CD4-positive, alpha-beta T cell treated with Interleukin-10 for 1 hour (primary cell): Measurements from ENCODE around the gene GNAL.

Experiments
- DNase-seq: peaks from one replicate; pipeline ENCODE4 v3.0.0-alpha.2; 2020

GNAL gene

DNA sequence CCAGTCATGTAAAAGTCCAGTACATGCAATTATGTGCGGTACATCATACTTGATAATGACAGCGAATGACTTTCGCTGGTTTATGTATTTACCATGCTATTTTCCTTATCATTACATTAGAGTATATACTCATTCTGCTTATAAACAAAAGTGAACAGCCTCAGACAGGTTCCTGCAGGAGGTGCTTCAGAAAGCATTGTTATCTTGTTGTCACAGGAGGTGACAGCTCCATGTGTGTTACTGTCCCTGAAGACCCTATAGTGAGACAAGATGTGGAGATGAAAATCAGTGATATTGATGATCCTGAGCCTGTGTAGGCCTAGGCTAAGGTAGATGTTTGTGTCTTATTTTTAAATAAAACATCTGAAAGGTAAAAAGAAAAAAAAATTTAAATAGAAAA, 234.4 kb downstream of the GNAL start:
- no peak for DNase-seq

DNA sequence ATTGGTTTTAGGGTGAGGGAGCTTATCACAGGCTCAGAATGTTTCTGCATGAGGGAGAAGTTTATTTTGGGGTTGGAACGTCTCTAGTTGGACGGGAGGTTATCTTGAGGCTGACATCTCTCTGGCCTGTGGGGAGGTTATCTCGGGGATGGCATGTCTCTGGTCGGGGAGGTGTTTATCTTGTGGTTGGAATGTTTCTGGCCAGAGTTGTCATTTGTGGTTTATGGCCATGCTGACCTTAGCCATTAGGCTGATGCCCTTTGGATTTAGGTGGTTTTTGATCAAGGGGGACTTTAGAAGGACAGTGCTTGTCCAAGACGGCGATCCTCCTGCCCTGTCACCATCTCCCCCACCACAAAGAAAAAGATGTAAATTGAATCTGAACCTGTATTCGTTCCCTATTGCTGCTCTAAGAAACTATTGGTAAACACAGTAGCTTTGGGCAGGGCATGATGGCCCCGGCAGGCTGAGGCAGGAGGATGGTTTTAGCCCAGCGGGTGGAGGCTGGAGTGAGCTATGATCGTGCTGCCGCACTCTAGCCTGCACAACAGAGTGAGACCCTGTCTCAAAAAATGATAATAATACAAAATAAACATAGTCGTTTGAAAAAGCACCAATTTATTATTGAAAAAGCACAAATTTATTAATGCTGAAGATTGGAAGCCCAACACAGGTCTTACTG, 236.9 kb downstream of the GNAL start:
- no peak for DNase-seq

DNA sequence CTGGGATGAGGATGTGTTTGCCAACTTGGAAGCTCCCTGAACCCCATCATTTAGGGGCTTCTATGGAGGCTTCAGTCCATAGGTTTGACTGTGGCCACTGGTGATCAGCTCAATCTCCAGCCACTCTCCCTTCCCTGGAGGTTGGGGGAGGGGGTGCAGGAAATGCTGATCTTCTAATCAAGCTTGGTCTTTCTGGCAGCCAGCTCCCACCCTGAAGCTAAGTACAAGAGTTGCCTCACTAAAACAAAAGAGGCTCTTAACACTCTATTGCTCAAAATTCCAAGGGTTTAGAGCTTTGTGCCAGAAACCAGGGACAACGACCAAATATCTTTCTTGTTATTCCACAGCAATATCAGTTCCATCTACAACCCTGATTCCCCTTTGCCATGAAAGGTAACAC, 238.4 kb downstream of the GNAL start:
- no peak for DNase-seq

DNA sequence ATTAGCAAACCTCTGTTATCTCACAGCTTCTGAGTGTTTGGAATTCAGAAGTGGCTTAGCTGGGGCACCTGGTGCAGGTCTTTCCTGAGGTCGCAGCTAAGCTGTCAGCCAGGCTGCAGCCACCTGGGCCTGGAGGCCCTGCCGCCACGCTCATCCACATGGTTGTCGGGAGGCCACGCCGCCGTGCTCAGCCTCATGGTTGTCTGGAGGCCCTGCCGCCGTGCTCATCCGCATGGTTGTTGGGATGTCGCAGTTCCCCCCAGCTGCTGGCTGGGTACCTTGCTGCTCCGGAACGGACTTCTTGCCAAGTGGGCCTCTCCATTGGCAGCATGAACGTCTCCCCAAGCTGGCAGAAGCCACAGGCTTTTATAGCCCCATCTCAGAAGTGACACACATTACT, 243.3 kb downstream of the GNAL start:
- DNase-seq: no peak
